NT2/D1 (cell line): ENCODE data around the gene CASP1.

Source experiments
- DNase-seq: peaks from one replicate; pipeline ENCODE4 v3.0.0-alpha.2; 2011; ENCODE audit warnings: low read depth, low spot score
- H3K27me3 ChIP-seq: 2 replicates; pipeline ENCODE4 v1.6.0; 2011; ENCODE audit warnings: mild to moderate bottlenecking; ENCODE audit not compliant: insufficient read length, insufficient read depth
- H3K36me3 ChIP-seq: 2 replicates; pipeline ENCODE4 v1.6.1; 2011; ENCODE audit warnings: mild to moderate bottlenecking, low read length, mixed read lengths; ENCODE audit not compliant: insufficient read depth, insufficient read length
- H3K4me1 ChIP-seq: 2 replicates; pipeline ENCODE4 v1.5.1; 2011; ENCODE audit not compliant: insufficient read depth, insufficient read length
- H3K4me3 ChIP-seq: 2 replicates; pipeline ENCODE4 v1.5.1; 2011; ENCODE audit warnings: low read depth; ENCODE audit not compliant: insufficient read length
- H3K9ac ChIP-seq: 2 replicates; pipeline ENCODE4 v1.6.0; 2011; ENCODE audit warnings: low read depth; ENCODE audit not compliant: insufficient read length
- H3K9me3 ChIP-seq: 2 replicates; pipeline ENCODE4 v1.5.1; 2011; ENCODE audit warnings: mild to moderate bottlenecking, low read length; ENCODE audit not compliant: insufficient read depth
- SUZ12 ChIP-seq: IDR thresholded peaks from 2 replicates; pipeline ENCODE4 v1.6.1; 2011; ENCODE audit not compliant: insufficient read length, insufficient read depth; ENCODE audit errors: extremely low read depth
- YY1 ChIP-seq: IDR thresholded peaks from 2 replicates; pipeline ENCODE4 v1.6.1; 2011; ENCODE audit not compliant: insufficient read length, insufficient read depth
- ZNF274 ChIP-seq: IDR thresholded peaks from 2 replicates; pipeline ENCODE4 v1.6.1; 2011; ENCODE audit warnings: mild to moderate bottlenecking, low read depth, low read length

CASP1 gene

DNA sequence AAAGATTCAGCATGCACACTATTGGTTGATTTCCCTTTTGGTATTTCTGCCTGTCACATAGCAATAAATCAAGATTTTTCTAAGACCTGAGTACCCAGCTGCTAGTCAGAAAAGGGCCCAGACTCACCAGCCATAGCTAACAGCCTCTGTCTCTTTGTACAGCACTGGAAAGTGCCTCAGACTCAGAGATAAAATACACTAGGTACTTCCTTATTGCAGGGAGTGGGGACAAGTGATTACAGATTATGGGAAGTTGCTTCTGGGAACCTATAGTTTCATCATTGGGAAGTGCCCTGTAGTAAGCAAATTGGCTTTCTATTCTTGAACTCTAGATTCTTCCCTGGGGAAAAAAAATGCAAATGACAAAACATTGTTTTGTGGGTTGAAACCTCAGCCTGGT is 11.9 kb downstream of the CASP1 start, which contains the start of gene CASP5:
Gene CASP5, minus strand, starts transcription at position 166 of the 400 bp plus-strand sequence. Its CDS starts 32 bp downstream, at position 134.
- Histone ChIP-seq H3K4me3 (no peak within 1 kb of the TSS), H3K36me3 (no peaks in the 10 kb centered on the region), H3K27me3 (no peaks in the 10 kb centered on the region), H3K9me3 (no peaks in the 10 kb centered on the region), H3K9ac (no peak within 1 kb of the TSS), H3K4me1 (no peaks in the 10 kb centered on the region)
- no peak for DNase-seq
- TF ChIP-seq YY1, result no peak
- no peak for TF ChIP-seq ZNF274
- TF ChIP-seq SUZ12, result no peak

DNA sequence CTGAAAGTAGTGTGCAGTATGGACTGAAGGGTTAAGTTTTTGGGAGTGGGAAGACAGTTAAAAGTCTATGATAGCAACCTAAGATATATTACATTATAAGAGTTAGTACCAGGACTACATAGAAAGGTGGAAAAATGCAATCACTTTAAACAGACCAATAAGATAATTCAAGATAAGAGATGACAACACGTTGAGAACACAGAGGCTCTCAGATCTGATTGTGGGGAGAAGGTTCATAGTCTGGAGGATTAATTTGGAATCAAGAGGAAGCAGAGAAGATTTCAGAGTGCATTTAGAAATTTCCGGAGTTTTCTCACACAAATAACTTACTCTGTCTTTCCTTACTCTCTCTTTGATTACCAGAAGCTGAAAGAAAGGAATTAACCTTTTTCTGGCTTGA is 12.4 kb downstream of the CASP1 start:
- H3K4me1 ChIP-seq, result no peaks in the 10 kb centered on the region
- no peaks in the 10 kb centered on the region for H3K36me3 ChIP-seq
- no peak for DNase-seq
- no peak overlapping the region for H3K4me3 ChIP-seq
- H3K9me3 ChIP-seq, result no peaks in the 10 kb centered on the region
- H3K27me3 ChIP-seq, result no peaks in the 10 kb centered on the region
- TF ChIP-seq SUZ12 (no peak), YY1 (no peak), ZNF274 (no peak)
- no peak overlapping the region for H3K9ac ChIP-seq

DNA sequence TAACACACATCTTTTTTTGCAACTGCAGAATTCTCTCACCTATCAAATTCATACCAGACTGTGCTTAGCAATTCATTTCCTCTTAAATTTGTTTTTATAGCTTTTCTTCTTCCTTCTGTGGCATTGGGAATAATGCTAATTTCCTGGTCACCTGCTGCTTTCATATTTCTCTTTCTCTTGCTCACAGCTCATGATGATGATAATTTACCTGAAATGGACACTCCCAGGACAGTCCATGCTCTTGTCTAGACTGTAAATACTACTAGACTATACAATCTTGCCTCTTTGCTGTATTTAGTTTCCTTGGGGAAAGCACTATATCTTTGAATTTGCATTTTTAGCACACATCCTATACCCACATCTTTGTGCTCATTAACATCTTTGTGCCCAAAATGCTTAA is 27.5 kb downstream of the CASP1 start:
- Histone ChIP-seq H3K9me3 (no peaks in the 10 kb centered on the region), H3K9ac (no peak overlapping the region), H3K36me3 (no peaks in the 10 kb centered on the region), H3K4me1 (no peaks in the 10 kb centered on the region), H3K27me3 (no peaks in the 10 kb centered on the region), H3K4me3 (no peak overlapping the region)
- DNase-seq, result no peak
- TF ChIP-seq ZNF274 (no peak), YY1 (no peak), SUZ12 (no peak)

DNA sequence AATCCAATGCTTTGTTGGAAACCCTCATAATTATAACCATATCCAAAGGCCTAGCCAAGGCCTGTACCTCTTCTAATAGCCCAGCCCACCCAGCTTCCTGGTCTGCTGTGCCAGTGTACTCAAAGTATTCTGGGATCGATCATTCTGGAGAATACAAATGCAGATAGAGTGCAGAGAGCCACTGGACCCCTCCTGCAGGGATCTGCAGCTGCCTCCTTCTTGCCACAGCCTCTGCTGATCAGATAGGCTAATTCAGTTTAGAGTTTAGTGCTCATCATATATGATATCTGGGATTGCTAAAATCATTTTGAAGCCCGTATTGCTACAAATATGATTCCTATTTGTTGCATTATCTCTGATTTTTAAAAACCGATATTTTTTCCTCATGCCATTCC is 29.5 kb downstream of the CASP1 start:
- H3K27me3 ChIP-seq, result no peaks in the 10 kb centered on the region
- no peaks in the 10 kb centered on the region for H3K36me3 ChIP-seq
- no peak for DNase-seq
- no peaks in the 10 kb centered on the region for H3K4me1 ChIP-seq
- H3K4me3 ChIP-seq, result no peak overlapping the region
- TF ChIP-seq ZNF274 (no peak), YY1 (no peak), SUZ12 (no peak)
- no peak overlapping the region for H3K9ac ChIP-seq
- no peaks in the 10 kb centered on the region for H3K9me3 ChIP-seq

DNA sequence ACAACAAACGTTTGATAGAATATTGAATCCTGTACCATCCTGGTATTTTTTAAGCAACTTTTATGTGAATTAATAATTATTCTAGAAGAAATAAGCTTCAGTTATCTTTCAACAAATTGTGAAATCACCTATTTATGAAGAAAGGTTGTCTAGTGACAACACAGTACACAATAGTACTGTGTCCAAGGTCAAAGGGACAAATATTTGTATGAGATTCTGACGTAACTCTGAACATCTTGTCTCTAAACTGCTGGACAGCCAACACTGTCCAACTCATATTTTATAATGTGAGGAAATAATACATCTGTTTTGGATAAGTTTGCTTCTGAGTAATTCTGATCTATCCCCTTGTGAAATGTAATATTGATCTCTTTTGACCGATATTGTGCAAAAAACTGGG is 30.9 kb downstream of the CASP1 start:
- Histone ChIP-seq H3K4me3 (no peak overlapping the region), H3K9me3 (no peaks in the 10 kb centered on the region), H3K36me3 (no peaks in the 10 kb centered on the region), H3K27me3 (no peaks in the 10 kb centered on the region), H3K4me1 (no peaks in the 10 kb centered on the region), H3K9ac (no peak overlapping the region)
- no peak for TF ChIP-seq ZNF274
- TF ChIP-seq SUZ12, result no peak
- no peak for TF ChIP-seq YY1
- DNase-seq, result no peak

DNA sequence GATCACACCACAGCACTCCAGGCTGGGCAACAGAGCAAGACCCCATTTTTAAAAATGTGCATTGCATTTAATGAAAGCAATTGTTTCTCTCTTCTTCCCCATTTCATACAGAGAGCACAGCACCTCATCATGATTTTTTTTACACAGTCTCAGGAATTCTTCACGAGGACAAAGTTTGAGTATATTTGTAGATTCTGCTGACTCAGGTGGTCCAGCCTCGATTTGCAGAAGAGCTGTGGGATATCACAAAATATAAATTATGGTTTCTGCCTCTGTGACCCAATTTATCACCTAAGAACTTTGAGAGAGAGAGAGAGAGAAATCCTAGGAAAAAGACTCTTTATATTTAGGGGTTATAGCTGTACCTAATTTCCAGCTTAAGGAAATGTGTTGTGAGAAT is 31.8 kb downstream of the CASP1 start:
- TF ChIP-seq YY1, result no peak
- TF ChIP-seq SUZ12, result no peak
- Histone ChIP-seq H3K4me1 (no peaks in the 10 kb centered on the region), H3K9ac (no peak overlapping the region), H3K27me3 (no peaks in the 10 kb centered on the region), H3K9me3 (no peaks in the 10 kb centered on the region), H3K4me3 (no peak overlapping the region), H3K36me3 (no peaks in the 10 kb centered on the region)
- no peak for DNase-seq

DNA sequence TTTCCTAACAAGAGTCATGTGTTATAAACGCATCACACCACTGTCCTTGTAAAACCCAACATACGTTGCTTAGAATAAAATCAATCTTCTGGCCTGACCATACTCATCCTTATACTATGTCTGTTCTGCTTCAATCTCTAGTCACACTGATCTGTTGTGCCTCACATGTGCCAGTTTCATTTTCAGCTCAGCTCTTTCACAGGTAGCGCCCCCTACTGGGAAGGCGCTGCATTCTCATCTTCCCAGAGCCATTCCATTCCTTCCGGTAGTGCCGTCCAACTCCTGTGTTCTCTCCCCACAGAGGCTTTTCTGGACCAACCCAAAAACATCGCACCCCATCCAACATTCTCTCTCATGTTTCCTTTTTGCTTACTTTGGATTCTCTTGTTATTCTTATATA is 34.1 kb downstream of the CASP1 start:
- Histone ChIP-seq H3K4me1 (no peaks in the 10 kb centered on the region), H3K4me3 (no peak overlapping the region), H3K36me3 (no peaks in the 10 kb centered on the region), H3K27me3 (no peaks in the 10 kb centered on the region), H3K9ac (no peak overlapping the region), H3K9me3 (no peaks in the 10 kb centered on the region)
- peak; percentile 15 for DNase-seq
- TF ChIP-seq SUZ12 (no peak), ZNF274 (no peak), YY1 (no peak)

DNA sequence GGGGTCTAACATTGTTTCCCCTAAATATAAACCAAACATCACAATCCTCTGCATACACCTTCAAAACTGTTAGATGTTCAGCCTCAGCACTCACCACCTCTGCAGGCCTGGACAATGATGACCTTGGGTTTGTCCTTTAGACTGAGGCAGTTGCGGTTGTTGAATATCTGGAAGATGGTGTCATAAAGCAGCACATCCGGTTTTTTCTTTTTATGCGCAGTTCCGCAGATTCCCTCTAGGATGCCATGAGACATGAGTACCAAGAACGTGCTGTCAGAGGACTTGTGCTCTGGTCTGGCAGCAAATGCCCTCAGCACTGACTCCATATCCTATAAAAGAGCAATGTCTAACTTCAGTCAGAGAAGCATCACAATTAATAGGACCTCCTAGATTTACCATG is 34.8 kb downstream of the CASP1 start:
- no peak overlapping the region for H3K9ac ChIP-seq
- H3K9me3 ChIP-seq, result no peaks in the 10 kb centered on the region
- TF ChIP-seq SUZ12, result no peak
- TF ChIP-seq ZNF274, result no peak
- no peak for TF ChIP-seq YY1
- DNase-seq, result no peak
- no peaks in the 10 kb centered on the region for H3K27me3 ChIP-seq
- no peaks in the 10 kb centered on the region for H3K4me1 ChIP-seq
- no peaks in the 10 kb centered on the region for H3K36me3 ChIP-seq
- no peak overlapping the region for H3K4me3 ChIP-seq
